GM21526 (cell line): ENCODE results near the gene MDH1.
A peak's percentile ranks its signal among the peaks of the same experiment; 100 is the strongest.

Experiments used
- ATAC-seq: cut with Tn5 transposase; IDR thresholded peaks from one replicate; pipeline ENCODE4 v1.9.1; 2021; ENCODE audit warnings: moderate library complexity; ENCODE audit not compliant: unreplicated experiment, low FRiP score

Gene MDH1

GRCh38 chr2:63628403-63628942 is 39.7 kb downstream of the MDH1 start:
- ATAC-seq = no peak

GRCh38 chr2:63631501-63631900 is 42.7 kb downstream of the MDH1 start:
- no peak for ATAC-seq

- no peak for ATAC-seq
These were observed 43.6 kb downstream of the MDH1 start for GRCh38 chr2:63632382-63632781.

- ATAC-seq = no peak
These were observed 50.6 kb downstream of the MDH1 start for GRCh38 chr2:63639344-63639743.

- no peak for ATAC-seq
These were observed 54.2 kb downstream of the MDH1 start for GRCh38 chr2:63642946-63643345.

GRCh38 chr2:63643486-63643885 is 54.7 kb downstream of the MDH1 start:
- ATAC-seq = no peak

GRCh38 chr2:63648632-63649031 is 59.9 kb downstream of the MDH1 start:
- no peak for ATAC-seq

GRCh38 chr2:63649829-63650228 is 61.1 kb downstream of the MDH1 start:
- ATAC-seq = no peak

- ATAC-seq = no peak
These were observed 62.0 kb downstream of the MDH1 start for GRCh38 chr2:63650756-63651155.

GRCh38 chr2:63651356-63651755 is 62.6 kb downstream of the MDH1 start:
- ATAC-seq = no peak

GRCh38 chr2:63651861-63652651 is 63.3 kb downstream of the MDH1 start:
- ATAC-seq = no peak

- no peak for ATAC-seq
These were observed 63.9 kb downstream of the MDH1 start for GRCh38 chr2:63652652-63652985.

GRCh38 chr2:63654959-63655358 is 66.2 kb downstream of the MDH1 start:
- ATAC-seq = peak; percentile 53
